GM23338 (cell line): ENCODE data around the gene DNAH10. TPM values are rescaled to one million over a fixed set of nuclear protein-coding genes. Genes with fewer than 3 reads are reported as not detected.

ENCODE experiments used
- ATAC-seq: fragments of 200-7000 bp; cut with Tn5 transposase; 3 replicates; pipeline ENCODE4 v1.9.1; 2020
- DNase-seq: peaks from one replicate; pipeline ENCODE4 v3.0.0-alpha.2; 2015; ENCODE audit warnings: low spot score
- H2AFZ ChIP-seq: fragments of 200-600 bp; sonication (generic); 2 replicates; pipeline ENCODE4 v1.8.0; 2016; ENCODE audit warnings: antibody characterized with exemption, mild to moderate bottlenecking, moderate library complexity
- H3F3A ChIP-seq: fragments of 200-600 bp; sonication (generic); replicated peaks from 2 replicates; pipeline ENCODE4 v1.8.0; 2017; ENCODE audit warnings: antibody characterized with exemption, mixed run types, low read depth
- H3K27ac ChIP-seq: fragments of 200-600 bp; sonication (generic); 2 replicates; pipeline ENCODE4 v1.6.1; 2016; ENCODE audit warnings: low read depth
- H3K27me3 ChIP-seq: fragments of 200-600 bp; sonication (generic); 2 replicates; pipeline ENCODE4 v1.8.0; 2016; ENCODE audit warnings: mild to moderate bottlenecking, mixed run types, moderate library complexity; ENCODE audit not compliant: insufficient read depth
- H3K36me3 ChIP-seq: fragments of 200-600 bp; sonication (generic); 2 replicates; pipeline ENCODE4 v1.8.0; 2016; ENCODE audit warnings: mild to moderate bottlenecking; ENCODE audit not compliant: insufficient read depth
- H3K4me1 ChIP-seq: fragments of 200-600 bp; sonication (generic); 2 replicates; pipeline ENCODE4 v1.8.0; 2016; ENCODE audit warnings: mild to moderate bottlenecking, moderate library complexity; ENCODE audit not compliant: insufficient read depth
- H3K4me2 ChIP-seq: fragments of 200-600 bp; sonication (generic); 2 replicates; pipeline ENCODE4 v1.7.1; 2017; ENCODE audit warnings: mixed run types
- H3K4me3 ChIP-seq: fragments of 200-600 bp; sonication (generic); 2 replicates; pipeline ENCODE4 v1.6.1; 2016; ENCODE audit warnings: mixed run types
- H3K79me2 ChIP-seq: fragments of 200-600 bp; sonication (generic); replicated peaks from 2 replicates; pipeline ENCODE4 v1.8.0; 2017; ENCODE audit warnings: mild to moderate bottlenecking; ENCODE audit not compliant: insufficient read depth
- H3K9me2 ChIP-seq: fragments of 200-600 bp; sonication (generic); 2 replicates; pipeline ENCODE4 v1.8.0; 2017; ENCODE audit not compliant: insufficient read depth
- H4K20me1 ChIP-seq: fragments of 200-600 bp; sonication (generic); replicated peaks from 2 replicates; pipeline ENCODE4 v1.8.0; 2017; ENCODE audit warnings: mild to moderate bottlenecking; ENCODE audit not compliant: insufficient read depth
- H3K27ac Mint-ChIP-seq: 2 replicates; pipeline ENCODE4 v1.8.0; 2020; ENCODE audit warnings: inconsistent platforms, mild to moderate bottlenecking, moderate library complexity, mixed read lengths
- H3K27me3 Mint-ChIP-seq: 3 replicates; pipeline ENCODE4 v1.8.0; 2022; ENCODE audit warnings: low read depth, mild to moderate bottlenecking, moderate library complexity, mixed read lengths, inconsistent platforms; ENCODE audit not compliant: insufficient read depth, poor library complexity
- H3K36me3 Mint-ChIP-seq: 3 replicates; pipeline ENCODE4 v1.8.0; 2021; ENCODE audit warnings: low read depth, mild to moderate bottlenecking, inconsistent platforms, moderate library complexity, mixed read lengths
- H3K4me1 Mint-ChIP-seq: 3 replicates; pipeline ENCODE4 v1.8.0; 2020; ENCODE audit warnings: mild to moderate bottlenecking, inconsistent platforms, mixed read lengths
- H3K4me3 Mint-ChIP-seq: 3 replicates; pipeline ENCODE4 v1.8.0; 2021; ENCODE audit warnings: moderate library complexity, mild to moderate bottlenecking, inconsistent platforms, mixed read lengths
- H3K9me3 Mint-ChIP-seq: 3 replicates; pipeline ENCODE4 v1.8.0; 2020; ENCODE audit warnings: moderate library complexity, mild to moderate bottlenecking, inconsistent platforms, mixed read lengths
- CREB1 ChIP-seq: fragments of 250-450 bp; sonication (Bioruptor Pico); IDR thresholded peaks from 2 replicates; pipeline ENCODE4 v1.5.0; 2020; ENCODE audit warnings: low read depth, mild to moderate bottlenecking, moderate library complexity
- EZH2 ChIP-seq: fragments of 200-600 bp; sonication (generic); IDR thresholded peaks from one replicate; pipeline ENCODE4 v1.8.0; 2017; ENCODE audit warnings: antibody characterized with exemption, mild to moderate bottlenecking, low read depth; ENCODE audit not compliant: unreplicated experiment
- EZH2phosphoT487 ChIP-seq: fragments of 200-600 bp; sonication (generic); IDR thresholded peaks from one replicate; pipeline ENCODE4 v1.8.1; 2018; ENCODE audit warnings: antibody characterized with exemption; ENCODE audit not compliant: unreplicated experiment
- JUNB ChIP-seq: IDR thresholded peaks from one replicate; pipeline ENCODE4 v1.6.1; 2016; ENCODE audit warnings: antibody characterized with exemption; ENCODE audit not compliant: unreplicated experiment
- NANOG ChIP-seq: IDR thresholded peaks from 2 replicates; pipeline ENCODE4 v1.6.1; 2016; ENCODE audit warnings: antibody characterized with exemption, borderline replicate concordance
- POLR2AphosphoS5 ChIP-seq: IDR thresholded peaks from 2 replicates; pipeline ENCODE4 v1.6.1; 2016; ENCODE audit warnings: antibody characterized with exemption, low read depth
- STAT1 ChIP-seq: IDR thresholded peaks from one replicate; pipeline ENCODE4 v1.6.1; 2016; ENCODE audit warnings: antibody characterized with exemption; ENCODE audit not compliant: unreplicated experiment
- ZNF114 ChIP-seq: fragments of 250-450 bp; sonication (Bioruptor Pico); IDR thresholded peaks from 2 replicates; pipeline ENCODE4 v1.5.0; 2020; ENCODE audit warnings: mild to moderate bottlenecking, moderate library complexity
- ZNF331 ChIP-seq: fragments of 250-450 bp; sonication (Bioruptor Pico); IDR thresholded peaks from 2 replicates; pipeline ENCODE4 v1.5.0; 2020; ENCODE audit warnings: low read depth, mild to moderate bottlenecking, moderate library complexity
- ZNF462 ChIP-seq: fragments of 250-450 bp; sonication (Bioruptor Pico); IDR thresholded peaks from 2 replicates; pipeline ENCODE4 v1.5.0; 2020; ENCODE audit warnings: mild to moderate bottlenecking, moderate library complexity
- polyA plus RNA-seq: library from polyadenylated mRNA; unstranded; fragments of >200 nt; fragmentation: Nextera tagmentation; extraction: Ambion mirVana; gene quantifications from 2 replicates; pipeline ENCODE4 v1.2.1, GENCODE V29; 2016
- total RNA-seq: library from RNA; depleted of rRNA; stranded (reverse); fragments of >200 nt; shearing (Covaris generic); gene quantifications from 2 replicates; pipeline ENCODE4 v1.2.3, GENCODE V29; 2014
- TF ChIP-seq, protein P1 (sequence below): IDR thresholded peaks from one replicate; pipeline ENCODE4 v1.6.1; 2018; ENCODE audit warnings: antibody characterized with exemption; ENCODE audit not compliant: unreplicated experiment
- TF ChIP-seq, protein P2 (sequence below), 2 experiments: fragments of 200-600 bp in 1 of 2; sonication (generic) in 1 of 2; conservative IDR thresholded peaks; 2 replicates each; pipeline versions ENCODE4 v1.5.1 to v1.6.1; 2016 to 2017; ENCODE audit warnings: antibody characterized with exemption in 2 of 2, low read depth in 2 of 2, mild to moderate bottlenecking in 2 of 2, moderate library complexity in 1 of 2
- TF ChIP-seq, protein P3 (sequence below): IDR thresholded peaks from 2 replicates; pipeline ENCODE4 v1.6.1; 2016; ENCODE audit warnings: antibody characterized with exemption

DNAH10 gene
- total and polyA plus RNA-seq, 2 experiments from 2014 or later: 0.03 TPM

- Histone ChIP-seq H3K4me2 (no peak overlapping the region), H3K9me2 (no peaks in the 10 kb centered on the region), H4K20me1 (no peaks in the 10 kb centered on the region), H3K36me3 (no peaks in the 10 kb centered on the region), H3K27ac (no peak overlapping the region), H3K79me2 (no peaks in the 10 kb centered on the region), H3K4me1 (no peaks in the 10 kb centered on the region), H3K4me3 (no peak overlapping the region), H3F3A (no peaks in the 10 kb centered on the region), H2AFZ (no peak overlapping the region), H3K27me3 (no peaks in the 10 kb centered on the region)
- TF ChIP-seq, protein P1, sequence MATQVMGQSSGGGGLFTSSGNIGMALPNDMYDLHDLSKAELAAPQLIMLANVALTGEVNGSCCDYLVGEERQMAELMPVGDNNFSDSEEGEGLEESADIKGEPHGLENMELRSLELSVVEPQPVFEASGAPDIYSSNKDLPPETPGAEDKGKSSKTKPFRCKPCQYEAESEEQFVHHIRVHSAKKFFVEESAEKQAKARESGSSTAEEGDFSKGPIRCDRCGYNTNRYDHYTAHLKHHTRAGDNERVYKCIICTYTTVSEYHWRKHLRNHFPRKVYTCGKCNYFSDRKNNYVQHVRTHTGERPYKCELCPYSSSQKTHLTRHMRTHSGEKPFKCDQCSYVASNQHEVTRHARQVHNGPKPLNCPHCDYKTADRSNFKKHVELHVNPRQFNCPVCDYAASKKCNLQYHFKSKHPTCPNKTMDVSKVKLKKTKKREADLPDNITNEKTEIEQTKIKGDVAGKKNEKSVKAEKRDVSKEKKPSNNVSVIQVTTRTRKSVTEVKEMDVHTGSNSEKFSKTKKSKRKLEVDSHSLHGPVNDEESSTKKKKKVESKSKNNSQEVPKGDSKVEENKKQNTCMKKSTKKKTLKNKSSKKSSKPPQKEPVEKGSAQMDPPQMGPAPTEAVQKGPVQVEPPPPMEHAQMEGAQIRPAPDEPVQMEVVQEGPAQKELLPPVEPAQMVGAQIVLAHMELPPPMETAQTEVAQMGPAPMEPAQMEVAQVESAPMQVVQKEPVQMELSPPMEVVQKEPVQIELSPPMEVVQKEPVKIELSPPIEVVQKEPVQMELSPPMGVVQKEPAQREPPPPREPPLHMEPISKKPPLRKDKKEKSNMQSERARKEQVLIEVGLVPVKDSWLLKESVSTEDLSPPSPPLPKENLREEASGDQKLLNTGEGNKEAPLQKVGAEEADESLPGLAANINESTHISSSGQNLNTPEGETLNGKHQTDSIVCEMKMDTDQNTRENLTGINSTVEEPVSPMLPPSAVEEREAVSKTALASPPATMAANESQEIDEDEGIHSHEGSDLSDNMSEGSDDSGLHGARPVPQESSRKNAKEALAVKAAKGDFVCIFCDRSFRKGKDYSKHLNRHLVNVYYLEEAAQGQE: no peak
- no peak for TF ChIP-seq ZNF114 (CRISPR knock-in tag)
- TF ChIP-seq ZNF462 (CRISPR knock-in tag): no peak
- TF ChIP-seq STAT1: no peak
- TF ChIP-seq ZNF331 (CRISPR knock-in tag): no peak
- TF ChIP-seq, protein P2, sequence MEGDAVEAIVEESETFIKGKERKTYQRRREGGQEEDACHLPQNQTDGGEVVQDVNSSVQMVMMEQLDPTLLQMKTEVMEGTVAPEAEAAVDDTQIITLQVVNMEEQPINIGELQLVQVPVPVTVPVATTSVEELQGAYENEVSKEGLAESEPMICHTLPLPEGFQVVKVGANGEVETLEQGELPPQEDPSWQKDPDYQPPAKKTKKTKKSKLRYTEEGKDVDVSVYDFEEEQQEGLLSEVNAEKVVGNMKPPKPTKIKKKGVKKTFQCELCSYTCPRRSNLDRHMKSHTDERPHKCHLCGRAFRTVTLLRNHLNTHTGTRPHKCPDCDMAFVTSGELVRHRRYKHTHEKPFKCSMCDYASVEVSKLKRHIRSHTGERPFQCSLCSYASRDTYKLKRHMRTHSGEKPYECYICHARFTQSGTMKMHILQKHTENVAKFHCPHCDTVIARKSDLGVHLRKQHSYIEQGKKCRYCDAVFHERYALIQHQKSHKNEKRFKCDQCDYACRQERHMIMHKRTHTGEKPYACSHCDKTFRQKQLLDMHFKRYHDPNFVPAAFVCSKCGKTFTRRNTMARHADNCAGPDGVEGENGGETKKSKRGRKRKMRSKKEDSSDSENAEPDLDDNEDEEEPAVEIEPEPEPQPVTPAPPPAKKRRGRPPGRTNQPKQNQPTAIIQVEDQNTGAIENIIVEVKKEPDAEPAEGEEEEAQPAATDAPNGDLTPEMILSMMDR (conservative IDR thresholded peaks at IDR 0.05; ENCODE audit: low read depth in 2 of 2): no peak
- no peak for TF ChIP-seq CREB1 (CRISPR knock-in tag)
- TF ChIP-seq JUNB: no peak
- TF ChIP-seq EZH2phosphoT487: no peak
- TF ChIP-seq NANOG: no peak
- TF ChIP-seq POLR2AphosphoS5: no peak
- TF ChIP-seq EZH2: no peak
- TF ChIP-seq, protein P3, sequence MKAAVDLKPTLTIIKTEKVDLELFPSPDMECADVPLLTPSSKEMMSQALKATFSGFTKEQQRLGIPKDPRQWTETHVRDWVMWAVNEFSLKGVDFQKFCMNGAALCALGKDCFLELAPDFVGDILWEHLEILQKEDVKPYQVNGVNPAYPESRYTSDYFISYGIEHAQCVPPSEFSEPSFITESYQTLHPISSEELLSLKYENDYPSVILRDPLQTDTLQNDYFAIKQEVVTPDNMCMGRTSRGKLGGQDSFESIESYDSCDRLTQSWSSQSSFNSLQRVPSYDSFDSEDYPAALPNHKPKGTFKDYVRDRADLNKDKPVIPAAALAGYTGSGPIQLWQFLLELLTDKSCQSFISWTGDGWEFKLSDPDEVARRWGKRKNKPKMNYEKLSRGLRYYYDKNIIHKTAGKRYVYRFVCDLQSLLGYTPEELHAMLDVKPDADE: no peak
- DNase-seq (no peak), ATAC-seq (no peak)
- H3K27me3 Mint-ChIP-seq: peaks cover 8% of the 10 kb centered on the region
- H3K4me3 Mint-ChIP-seq: no peak overlapping the region
- no peak overlapping the region for H3K27ac Mint-ChIP-seq
- no peaks in the 10 kb centered on the region; the same call in 2 of the 3 replicates for H3K36me3 Mint-ChIP-seq
- peaks cover 13% of the 10 kb centered on the region for H3K4me1 Mint-ChIP-seq
- peaks cover 6% of the 10 kb centered on the region; the same call in 2 of the 3 replicates for H3K9me3 Mint-ChIP-seq
Measured at GRCh38 chr12:123894823-123895345, 132.8 kb downstream of the DNAH10 start.
